K562 treated with DMSO at 1 percent for 24 hours (cell line): Measurements from ENCODE around the gene BHLHE41. TPM values are rescaled to one million over a fixed set of nuclear protein-coding genes. Genes with fewer than 3 reads are reported as not detected.

ENCODE experiments used
- total RNA-seq: library from RNA; unstranded; fragments of 300-600 nt; gene quantifications from 2 replicates; pipeline ENCODE4 v1.2.3, GENCODE V29; 2022; ENCODE audit warnings: low read depth; ENCODE audit not compliant: insufficient read depth

BHLHE41 gene
- total RNA-seq: 0.06 TPM in 1 of 2 replicates, not detected in the other

GRCh38 chr12:26124446-26125399 is at the start of gene BHLHE41:
BHLHE41 (minus strand) TSS chr12:26125037; CDS start chr12:26124779, 258 bp downstream.

Other genes starting within 250 kb of the BHLHE41 start
- gene RASSF8, start 166.4 kb downstream of the BHLHE41 start, total RNA-seq: 1.4 TPM in 2 replicates
- not detected in 2 replicates for gene SSPN, start 70.5 kb upstream of the BHLHE41 start, total RNA-seq